Measurements from ENCODE around the gene RERE.

GRCh38 chr1:8754993-8755392 lies 62.4 kb downstream of the RERE start:
- no peak for TF ChIP-seq CTCF (conservative IDR thresholded peaks at IDR 0.05; ENCODE audit: low read length)
- TF ChIP-seq EZH2phosphoT487 (IDR thresholded peaks at IDR 0.05; ENCODE audit: borderline replicate concordance, low read depth, low read length), result no peak

Measured in OCI-LY7 (cell line).